A549 (cell line): Measurements from ENCODE around the gene OR9A2. TPM values are rescaled to one million over a fixed set of nuclear protein-coding genes. Genes with fewer than 3 reads are reported as not detected.

Source experiments
- ATAC-seq, 2 experiments: fragments of 200-7000 bp in 1 of 2; fragments of >200 bp in 1 of 2; cut with Nextera tagmentation in 1 of 2; cut with Tn5 transposase in 1 of 2; 3 replicates each; pipeline versions ENCODE4 v1.8.0 to v1.9.1; 2018 to 2020; ENCODE audit warnings: mild to moderate bottlenecking in 1 of 2, moderate library complexity in 1 of 2
- CTCF ChIA-PET: fragments of 300-600 bp; sonication (Branson Sonifier 250); formaldehyde crosslinking; extraction: SDS; loops from one replicate; lab custom pipeline; 2021; ENCODE audit warnings: antibody characterized with exemption, inconsistent platforms; lab: Yijun Ruan, JAX
- POLR2A ChIA-PET: fragments of 350-600 bp; formaldehyde crosslinking; extraction: SDS; loops from one replicate; lab custom pipeline; 2021; ENCODE audit warnings: antibody characterized with exemption, inconsistent platforms; lab: Yijun Ruan, JAX
- DNase-seq, 2 experiments: peaks; one replicate each; pipeline versions ENCODE4 v3.0.0 to v3.0.0-alpha.2; 2011 to 2016; ENCODE audit warnings: low read depth in 1 of 2, low spot score in 1 of 2
- FAIRE-seq: peaks from 2 replicates; lab custom pipeline; 2011; peaks lifted over from hg19 to GRCh38; lab: Jason Lieb, UNC
- H3K27ac ChIP-seq, 2 experiments: fragments of >200 bp; sonication (Bioruptor Twin); formaldehyde crosslinking; 3 replicates each; pipeline ENCODE4 v1.5.1; 2016 to 2017
- H3K4me1 ChIP-seq: fragments of >200 bp; sonication (Bioruptor Twin); formaldehyde crosslinking; 3 replicates; pipeline ENCODE4 v1.6.1; 2016
- H3K4me2 ChIP-seq: fragments of >200 bp; sonication (Bioruptor Twin); formaldehyde crosslinking; 3 replicates; pipeline ENCODE4 v1.6.1; 2016
- H3K4me3 ChIP-seq: fragments of >200 bp; sonication (Bioruptor Twin); formaldehyde crosslinking; 3 replicates; pipeline ENCODE4 v1.5.1; 2016
- H3K9me3 ChIP-seq: fragments of >200 bp; sonication (Bioruptor Twin); formaldehyde crosslinking; 3 replicates; pipeline ENCODE4 v1.6.1; 2016
- BHLHE40 ChIP-seq: IDR thresholded peaks from 2 replicates; pipeline ENCODE4 v1.6.1; 2012; ENCODE audit warnings: low read depth, low read length, inconsistent platforms
- CEBPB ChIP-seq, 2 experiments: fragments of >200 bp in 1 of 2; sonication (Bioruptor Twin) in 1 of 2; formaldehyde crosslinking in 1 of 2; IDR thresholded peaks; 2 replicates each; pipeline ENCODE4 v1.6.1; 2012 to 2016
- CHD2 ChIP-seq: fragments of 150-350 bp; IDR thresholded peaks from 2 replicates; pipeline ENCODE4 v1.6.1; 2014; ENCODE audit warnings: low read length; ENCODE audit not compliant: partially characterized antibody
- CHD4 ChIP-seq: fragments of 200-600 bp; sonication (generic); IDR thresholded peaks from 2 replicates; pipeline ENCODE4 v1.6.1; 2016; ENCODE audit warnings: antibody characterized with exemption, mild to moderate bottlenecking, borderline replicate concordance
- EHF ChIP-seq: fragments of 250-450 bp; sonication (Bioruptor Pico); IDR thresholded peaks from 2 replicates; pipeline ENCODE4 v1.5.0; 2020; ENCODE audit warnings: mild to moderate bottlenecking
- EHMT2 ChIP-seq: fragments of 200-600 bp; sonication (generic); IDR thresholded peaks from 2 replicates; pipeline ENCODE4 v1.6.1; 2016; ENCODE audit warnings: antibody characterized with exemption, low read depth, mild to moderate bottlenecking, moderate library complexity
- FOSB ChIP-seq: fragments of 250-450 bp; sonication (Bioruptor Pico); IDR thresholded peaks from 2 replicates; pipeline ENCODE4 v1.5.0; 2020; ENCODE audit warnings: mild to moderate bottlenecking, moderate library complexity
- FOSL2 ChIP-seq, 2 experiments: fragments of 450-650 bp in 1 of 2; fragments of >200 bp in 1 of 2; sonication (Bioruptor Twin) in 1 of 2; formaldehyde crosslinking; IDR thresholded peaks; 2 replicates each; pipeline versions ENCODE4 v1.5.0 to v1.6.1; 2016 to 2020; ENCODE audit warnings: mild to moderate bottlenecking in 1 of 2, moderate library complexity in 1 of 2
- HDAC2 ChIP-seq: fragments of 200-600 bp; sonication (generic); IDR thresholded peaks from 2 replicates; pipeline ENCODE4 v1.6.1; 2016
- HEYL ChIP-seq: fragments of 250-450 bp; sonication (Bioruptor Pico); IDR thresholded peaks from 2 replicates; pipeline ENCODE4 v1.8.0; 2021; ENCODE audit warnings: mild to moderate bottlenecking, moderate library complexity
- KDM5A ChIP-seq: fragments of 200-600 bp; sonication (generic); IDR thresholded peaks from 2 replicates; pipeline ENCODE4 v1.6.1; 2016; ENCODE audit warnings: antibody characterized with exemption, mild to moderate bottlenecking
- MAZ ChIP-seq: fragments of 150-350 bp; IDR thresholded peaks from 2 replicates; pipeline ENCODE4 v1.6.1; 2014; ENCODE audit warnings: antibody characterized with exemption, low read depth, low read length, borderline replicate concordance
- MYC ChIP-seq: IDR thresholded peaks from 2 replicates; pipeline ENCODE4 v1.6.1; 2012; ENCODE audit warnings: mild to moderate bottlenecking, inconsistent platforms, low read length, improper control_type of control experiment, borderline replicate concordance
- NPAS2 ChIP-seq: fragments of 250-450 bp; sonication (Bioruptor Pico); IDR thresholded peaks from 2 replicates; pipeline ENCODE4 v1.8.0; 2022; ENCODE audit warnings: mild to moderate bottlenecking, moderate library complexity, borderline replicate concordance
- PHF8 ChIP-seq: fragments of 200-600 bp; sonication (generic); IDR thresholded peaks from 2 replicates; pipeline ENCODE4 v1.6.1; 2016; ENCODE audit warnings: low read depth, mild to moderate bottlenecking, antibody characterized with exemption, moderate library complexity, borderline replicate concordance
- RAD21 ChIP-seq, 2 experiments: fragments of >200 bp in 1 of 2; sonication (Bioruptor Twin) in 1 of 2; formaldehyde crosslinking in 1 of 2; IDR thresholded peaks in 1 of 2; conservative IDR thresholded peaks in 1 of 2; 2 replicates in 1 of 2; 3 replicates in 1 of 2; pipeline ENCODE4 v1.6.1; 2012 to 2018; ENCODE audit warnings: inconsistent platforms in 1 of 2
- SMC3 ChIP-seq: fragments of >200 bp; sonication (Bioruptor Twin); formaldehyde crosslinking; IDR thresholded peaks from 3 replicates; pipeline ENCODE4 v1.6.1; 2018; ENCODE audit warnings: inconsistent platforms
- SREBF2 ChIP-seq: fragments of 450-650 bp; IDR thresholded peaks from 2 replicates; pipeline ENCODE4 v1.6.1; 2014; ENCODE audit warnings: mild to moderate bottlenecking, moderate library complexity
- TFCP2L1 ChIP-seq: fragments of 250-450 bp; sonication (Bioruptor Pico); IDR thresholded peaks from 2 replicates; pipeline ENCODE4 v1.5.0; 2021; ENCODE audit warnings: mild to moderate bottlenecking
- ZFP36 ChIP-seq: fragments of 450-650 bp; IDR thresholded peaks from 2 replicates; pipeline ENCODE4 v1.6.1; 2014; ENCODE audit warnings: borderline replicate concordance; ENCODE audit not compliant: partially characterized antibody
- WGBS: methylation state at CpG from one replicate; pipeline ENCODE4 v1.1.6; 2017; ENCODE audit errors: missing lambda C conversion rate; 5-methylcytosine and 5-hydroxymethylcytosine counted together
- polyA plus RNA-seq, 4 experiments: library from polyadenylated mRNA; depleted of rRNA in 3 of 4; stranded (reverse); fragments of >200 nt; fragmentation: RNase III in 1 of 4; extraction: RNeasy Plus Mini Kit Qiagen cat#74134 plus additional on column Dnase treatment in 1 of 4; gene quantifications; 2 replicates in 3 of 4; 3 replicates in 1 of 4; pipeline ENCODE4 v1.2.3, GENCODE V29; 2011 to 2017
- TF ChIP-seq, protein P1 (sequence below): fragments of 200-600 bp; sonication (generic); IDR thresholded peaks from 2 replicates; pipeline ENCODE4 v1.6.1; 2016; ENCODE audit warnings: antibody characterized with exemption, mild to moderate bottlenecking, moderate library complexity
- TF ChIP-seq, protein P2 (sequence below): fragments of 250-450 bp; sonication (Bioruptor Pico); IDR thresholded peaks from 2 replicates; pipeline ENCODE4 v1.5.0; 2021; ENCODE audit warnings: mild to moderate bottlenecking, moderate library complexity, borderline replicate concordance
- TF ChIP-seq, protein P3 (sequence below): fragments of >200 bp; sonication (Bioruptor Twin); formaldehyde crosslinking; IDR thresholded peaks from 3 replicates; pipeline ENCODE4 v1.5.1; 2016

Gene OR9A2
- polyA plus RNA-seq, 2 of the 4 experiments (the other 2 are of a cell fraction) = not detected

DNA sequence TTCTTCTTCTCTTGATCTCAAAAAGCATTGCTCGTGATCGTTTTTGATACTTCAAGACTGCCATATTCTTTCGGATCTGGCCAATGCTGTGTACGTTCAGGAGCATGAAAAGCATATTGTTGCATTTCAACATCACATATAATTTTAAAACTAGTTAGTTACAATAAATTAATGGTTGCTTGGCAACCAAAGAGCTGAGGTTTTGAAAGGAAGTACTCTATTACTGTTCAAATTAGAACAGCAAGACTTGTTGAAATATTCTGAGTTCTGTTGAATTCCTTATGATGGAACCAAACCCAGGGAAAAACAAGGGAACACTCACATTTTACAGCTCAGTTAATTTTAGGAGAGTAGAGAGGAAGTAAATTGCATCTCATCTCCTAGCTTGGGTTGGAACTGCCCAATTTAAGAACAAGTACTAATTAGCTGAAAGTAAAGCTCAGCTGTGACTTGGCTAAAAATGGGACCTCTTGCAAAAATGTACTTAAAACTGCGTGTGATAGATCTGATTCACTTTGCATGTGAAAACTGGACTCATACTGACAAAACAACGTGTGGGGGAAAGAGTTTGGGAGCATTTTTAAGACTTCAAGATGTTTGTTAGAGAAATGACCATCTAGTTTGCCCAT, 21.2 kb downstream of the OR9A2 start:
- TF ChIP-seq, protein P1, sequence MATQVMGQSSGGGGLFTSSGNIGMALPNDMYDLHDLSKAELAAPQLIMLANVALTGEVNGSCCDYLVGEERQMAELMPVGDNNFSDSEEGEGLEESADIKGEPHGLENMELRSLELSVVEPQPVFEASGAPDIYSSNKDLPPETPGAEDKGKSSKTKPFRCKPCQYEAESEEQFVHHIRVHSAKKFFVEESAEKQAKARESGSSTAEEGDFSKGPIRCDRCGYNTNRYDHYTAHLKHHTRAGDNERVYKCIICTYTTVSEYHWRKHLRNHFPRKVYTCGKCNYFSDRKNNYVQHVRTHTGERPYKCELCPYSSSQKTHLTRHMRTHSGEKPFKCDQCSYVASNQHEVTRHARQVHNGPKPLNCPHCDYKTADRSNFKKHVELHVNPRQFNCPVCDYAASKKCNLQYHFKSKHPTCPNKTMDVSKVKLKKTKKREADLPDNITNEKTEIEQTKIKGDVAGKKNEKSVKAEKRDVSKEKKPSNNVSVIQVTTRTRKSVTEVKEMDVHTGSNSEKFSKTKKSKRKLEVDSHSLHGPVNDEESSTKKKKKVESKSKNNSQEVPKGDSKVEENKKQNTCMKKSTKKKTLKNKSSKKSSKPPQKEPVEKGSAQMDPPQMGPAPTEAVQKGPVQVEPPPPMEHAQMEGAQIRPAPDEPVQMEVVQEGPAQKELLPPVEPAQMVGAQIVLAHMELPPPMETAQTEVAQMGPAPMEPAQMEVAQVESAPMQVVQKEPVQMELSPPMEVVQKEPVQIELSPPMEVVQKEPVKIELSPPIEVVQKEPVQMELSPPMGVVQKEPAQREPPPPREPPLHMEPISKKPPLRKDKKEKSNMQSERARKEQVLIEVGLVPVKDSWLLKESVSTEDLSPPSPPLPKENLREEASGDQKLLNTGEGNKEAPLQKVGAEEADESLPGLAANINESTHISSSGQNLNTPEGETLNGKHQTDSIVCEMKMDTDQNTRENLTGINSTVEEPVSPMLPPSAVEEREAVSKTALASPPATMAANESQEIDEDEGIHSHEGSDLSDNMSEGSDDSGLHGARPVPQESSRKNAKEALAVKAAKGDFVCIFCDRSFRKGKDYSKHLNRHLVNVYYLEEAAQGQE = no peak
- TF ChIP-seq ZFP36 (no peak), MAZ (no peak), CHD4 (no peak), CEBPB (IDR thresholded peaks at IDR 0.05) (no peak), MYC (no peak), HDAC2 (no peak), TFCP2L1 (CRISPR knock-in tag) (no peak), NPAS2 (CRISPR knock-in tag) (no peak), FOSL2 (IDR thresholded peaks at IDR 0.05) (no peak), FOSL2 (CRISPR knock-in tag; IDR thresholded peaks at IDR 0.05) (no peak), SREBF2 (no peak), KDM5A (no peak), CHD2 (no peak), HEYL (CRISPR knock-in tag) (no peak), EHF (no peak), FOSB (CRISPR knock-in tag) (no peak), PHF8 (no peak), EHMT2 (no peak)
- TF ChIP-seq, protein P2, sequence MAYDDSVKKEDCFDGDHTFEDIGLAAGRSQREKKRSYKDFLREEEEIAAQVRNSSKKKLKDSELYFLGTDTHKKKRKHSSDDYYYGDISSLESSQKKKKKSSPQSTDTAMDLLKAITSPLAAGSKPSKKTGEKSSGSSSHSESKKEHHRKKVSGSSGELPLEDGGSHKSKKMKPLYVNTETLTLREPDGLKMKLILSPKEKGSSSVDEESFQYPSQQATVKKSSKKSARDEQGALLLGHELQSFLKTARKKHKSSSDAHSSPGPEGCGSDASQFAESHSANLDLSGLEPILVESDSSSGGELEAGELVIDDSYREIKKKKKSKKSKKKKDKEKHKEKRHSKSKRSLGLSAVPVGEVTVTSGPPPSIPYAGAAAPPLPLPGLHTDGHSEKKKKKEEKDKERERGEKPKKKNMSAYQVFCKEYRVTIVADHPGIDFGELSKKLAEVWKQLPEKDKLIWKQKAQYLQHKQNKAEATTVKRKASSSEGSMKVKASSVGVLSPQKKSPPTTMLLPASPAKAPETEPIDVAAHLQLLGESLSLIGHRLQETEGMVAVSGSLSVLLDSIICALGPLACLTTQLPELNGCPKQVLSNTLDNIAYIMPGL (CRISPR knock-in tag) = no peak
- FAIRE-seq = no peak
- POLR2A ChIA-PET = no interaction called here
- 18% methylated on average over 6 of the region's 6 CpGs for WGBS
- Histone ChIP-seq H3K9me3 (no peaks in the 10 kb centered on the region), H3K4me2 (no peak overlapping the region), H3K4me1 (no peaks in the 10 kb centered on the region), H3K4me3 (no peak overlapping the region), H3K27ac (no peak overlapping the region)
- ATAC-seq = no peak
- CTCF ChIA-PET = interaction anchor here (1.0 to 11.7 kb wide), 5 partner anchors 11 to 212 kb away, joined by 3 to 175 read pairs (median 4); partner anchors contain the start of gene EPHB6
- DNase-seq = no peak

DNA sequence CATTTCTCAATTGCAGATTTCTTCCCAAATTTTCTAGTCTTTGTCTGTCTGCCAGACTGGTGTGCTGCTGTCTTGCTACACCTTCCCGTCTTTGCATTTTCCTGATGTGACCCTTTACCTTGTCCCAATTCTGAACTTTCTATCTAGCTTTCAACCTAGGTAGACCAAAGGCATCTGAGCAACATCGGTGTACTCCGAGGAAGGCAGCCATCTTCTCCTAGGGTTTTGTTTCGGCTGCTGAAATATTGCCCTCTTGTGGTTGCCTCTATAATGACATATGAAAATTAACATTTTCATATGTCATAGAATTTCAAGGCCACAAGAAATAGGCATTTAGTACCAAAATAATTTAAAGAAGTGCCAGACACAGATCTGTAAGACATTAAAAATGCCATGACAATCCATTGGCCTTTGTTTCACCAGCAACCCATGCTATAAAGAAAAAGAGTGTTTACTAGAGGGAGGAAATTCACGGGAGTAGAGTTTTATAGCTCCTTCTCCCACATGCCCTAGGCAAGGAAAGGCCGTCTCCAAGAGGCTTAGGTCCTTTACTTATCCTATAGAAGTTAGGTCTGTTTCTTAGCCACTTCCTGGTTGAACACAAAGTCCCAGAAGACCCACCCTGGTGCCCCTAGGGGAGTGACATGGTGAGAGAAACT, 23.4 kb downstream of the OR9A2 start:
- H3K4me1 ChIP-seq = no peaks in the 10 kb centered on the region
- POLR2A ChIA-PET = no interaction called here
- TF ChIP-seq MYC = no peak
- TF ChIP-seq BHLHE40 = no peak
- TF ChIP-seq SMC3 = peak; percentile 53
- peak; percentile 43 to 56; a peak in 4 of 5 replicates for TF ChIP-seq RAD21 (conservative IDR thresholded peaks at IDR 0.05 in 1 of 2, IDR thresholded peaks at IDR 0.05 in 1 of 2)
- TF ChIP-seq, protein P3, sequence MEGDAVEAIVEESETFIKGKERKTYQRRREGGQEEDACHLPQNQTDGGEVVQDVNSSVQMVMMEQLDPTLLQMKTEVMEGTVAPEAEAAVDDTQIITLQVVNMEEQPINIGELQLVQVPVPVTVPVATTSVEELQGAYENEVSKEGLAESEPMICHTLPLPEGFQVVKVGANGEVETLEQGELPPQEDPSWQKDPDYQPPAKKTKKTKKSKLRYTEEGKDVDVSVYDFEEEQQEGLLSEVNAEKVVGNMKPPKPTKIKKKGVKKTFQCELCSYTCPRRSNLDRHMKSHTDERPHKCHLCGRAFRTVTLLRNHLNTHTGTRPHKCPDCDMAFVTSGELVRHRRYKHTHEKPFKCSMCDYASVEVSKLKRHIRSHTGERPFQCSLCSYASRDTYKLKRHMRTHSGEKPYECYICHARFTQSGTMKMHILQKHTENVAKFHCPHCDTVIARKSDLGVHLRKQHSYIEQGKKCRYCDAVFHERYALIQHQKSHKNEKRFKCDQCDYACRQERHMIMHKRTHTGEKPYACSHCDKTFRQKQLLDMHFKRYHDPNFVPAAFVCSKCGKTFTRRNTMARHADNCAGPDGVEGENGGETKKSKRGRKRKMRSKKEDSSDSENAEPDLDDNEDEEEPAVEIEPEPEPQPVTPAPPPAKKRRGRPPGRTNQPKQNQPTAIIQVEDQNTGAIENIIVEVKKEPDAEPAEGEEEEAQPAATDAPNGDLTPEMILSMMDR = peak; percentile 75
- H3K9me3 ChIP-seq = no peaks in the 10 kb centered on the region
- ATAC-seq (peak; percentile 59 to 77; a peak in 4 of 6 replicates), DNase-seq (peak; percentile 37 to 53), FAIRE-seq (no peak)
- H3K27ac ChIP-seq = no peak overlapping the region
- peak overlapping the region; percentile 55 for H3K4me2 ChIP-seq
- H3K4me3 ChIP-seq = peak overlapping the region; percentile 10; the same call in 1 of the 3 replicates
- CTCF ChIA-PET = interaction anchor here (0.6 to 11.7 kb wide), 22 partner anchors 9 to 728 kb away, joined by 3 to 175 read pairs (median 4); partner anchors contain the start of gene EPHB6
- 18% methylated on average over 6 of the region's 6 CpGs for WGBS
